Measurements from ENCODE around the gene GLRA3.

DNA sequence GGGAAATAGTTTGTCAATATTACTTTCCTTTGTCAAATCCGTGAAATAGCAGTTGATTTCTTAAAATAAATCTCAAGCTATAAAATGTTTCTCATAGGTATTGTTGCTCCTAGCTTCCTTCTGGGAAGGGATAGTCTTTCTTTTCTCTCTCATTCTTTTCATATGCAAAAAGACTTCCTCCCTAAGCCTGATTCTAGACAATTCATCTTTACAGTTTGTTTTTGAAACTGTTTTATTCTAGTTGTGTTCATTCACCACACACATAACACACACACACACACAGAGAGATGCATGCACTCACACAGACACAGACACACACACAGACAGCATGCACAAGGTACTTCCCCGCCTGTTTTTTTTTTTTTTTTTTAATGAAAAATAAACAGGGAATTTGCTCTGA is 18.2 kb downstream of the GLRA3 start:
- TF ChIP-seq, protein P1, sequence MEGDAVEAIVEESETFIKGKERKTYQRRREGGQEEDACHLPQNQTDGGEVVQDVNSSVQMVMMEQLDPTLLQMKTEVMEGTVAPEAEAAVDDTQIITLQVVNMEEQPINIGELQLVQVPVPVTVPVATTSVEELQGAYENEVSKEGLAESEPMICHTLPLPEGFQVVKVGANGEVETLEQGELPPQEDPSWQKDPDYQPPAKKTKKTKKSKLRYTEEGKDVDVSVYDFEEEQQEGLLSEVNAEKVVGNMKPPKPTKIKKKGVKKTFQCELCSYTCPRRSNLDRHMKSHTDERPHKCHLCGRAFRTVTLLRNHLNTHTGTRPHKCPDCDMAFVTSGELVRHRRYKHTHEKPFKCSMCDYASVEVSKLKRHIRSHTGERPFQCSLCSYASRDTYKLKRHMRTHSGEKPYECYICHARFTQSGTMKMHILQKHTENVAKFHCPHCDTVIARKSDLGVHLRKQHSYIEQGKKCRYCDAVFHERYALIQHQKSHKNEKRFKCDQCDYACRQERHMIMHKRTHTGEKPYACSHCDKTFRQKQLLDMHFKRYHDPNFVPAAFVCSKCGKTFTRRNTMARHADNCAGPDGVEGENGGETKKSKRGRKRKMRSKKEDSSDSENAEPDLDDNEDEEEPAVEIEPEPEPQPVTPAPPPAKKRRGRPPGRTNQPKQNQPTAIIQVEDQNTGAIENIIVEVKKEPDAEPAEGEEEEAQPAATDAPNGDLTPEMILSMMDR (optimal IDR thresholded peaks at IDR 0.05 in 1 of 3, IDR thresholded peaks at IDR 0.05 in 1 of 3, conservative IDR thresholded peaks at IDR 0.05 in 1 of 3; ENCODE audit: extremely low read depth in 1 of 3, insufficient read depth in 2 of 3, low read length in 3 of 3), result no peak
- TF ChIP-seq EZH2 (IDR thresholded peaks at IDR 0.05; ENCODE audit: low read length), result no peak
